OCI-LY3 (cell line): ENCODE measurements around the gene CWC27.

Experiments used
- EZH2phosphoT487 ChIP-seq: fragments of 200-600 bp; shearing (Covaris generic); IDR thresholded peaks from 2 replicates; pipeline ENCODE4 v1.6.1; 2018; ENCODE audit warnings: antibody characterized with exemption, mixed run types, low read depth
- TF ChIP-seq, protein P1 (sequence below): fragments of 200-600, 300-600 bp; sonication (generic); IDR thresholded peaks from 2 replicates; pipeline ENCODE4 v1.5.1; 2014; ENCODE audit warnings: antibody characterized with exemption, low read length, low read depth

DNA sequence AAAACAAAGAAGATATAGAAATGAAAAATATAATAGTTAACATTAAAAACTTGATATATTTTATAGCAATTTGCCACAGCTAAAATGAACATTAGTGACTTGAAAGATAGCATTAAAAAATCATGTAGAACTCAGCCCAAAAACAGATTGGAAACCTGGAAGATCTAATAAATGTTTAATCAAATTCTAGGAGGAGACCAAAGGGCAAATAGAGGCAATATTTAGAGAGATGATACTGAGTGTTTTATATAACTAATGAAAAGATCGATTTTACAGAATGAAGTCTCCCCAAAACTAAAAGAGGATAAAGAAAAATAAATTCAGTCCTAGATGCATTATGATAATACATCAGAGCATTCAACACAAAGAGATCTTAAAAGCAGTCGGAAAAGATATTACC, 127.0 kb downstream of the CWC27 start:
- TF ChIP-seq, protein P1, sequence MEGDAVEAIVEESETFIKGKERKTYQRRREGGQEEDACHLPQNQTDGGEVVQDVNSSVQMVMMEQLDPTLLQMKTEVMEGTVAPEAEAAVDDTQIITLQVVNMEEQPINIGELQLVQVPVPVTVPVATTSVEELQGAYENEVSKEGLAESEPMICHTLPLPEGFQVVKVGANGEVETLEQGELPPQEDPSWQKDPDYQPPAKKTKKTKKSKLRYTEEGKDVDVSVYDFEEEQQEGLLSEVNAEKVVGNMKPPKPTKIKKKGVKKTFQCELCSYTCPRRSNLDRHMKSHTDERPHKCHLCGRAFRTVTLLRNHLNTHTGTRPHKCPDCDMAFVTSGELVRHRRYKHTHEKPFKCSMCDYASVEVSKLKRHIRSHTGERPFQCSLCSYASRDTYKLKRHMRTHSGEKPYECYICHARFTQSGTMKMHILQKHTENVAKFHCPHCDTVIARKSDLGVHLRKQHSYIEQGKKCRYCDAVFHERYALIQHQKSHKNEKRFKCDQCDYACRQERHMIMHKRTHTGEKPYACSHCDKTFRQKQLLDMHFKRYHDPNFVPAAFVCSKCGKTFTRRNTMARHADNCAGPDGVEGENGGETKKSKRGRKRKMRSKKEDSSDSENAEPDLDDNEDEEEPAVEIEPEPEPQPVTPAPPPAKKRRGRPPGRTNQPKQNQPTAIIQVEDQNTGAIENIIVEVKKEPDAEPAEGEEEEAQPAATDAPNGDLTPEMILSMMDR: no peak
- TF ChIP-seq EZH2phosphoT487: no peak
